ENCODE results near the gene ALOXE3.
A peak's percentile ranks its signal among the peaks of the same experiment; 100 is the strongest.
"Not testable (repeated sequence)": the region's sequence is repeated elsewhere in the genome, so short reads cannot be mapped to it uniquely, and the experiment has no call there.

ALOXE3 gene

DNA sequence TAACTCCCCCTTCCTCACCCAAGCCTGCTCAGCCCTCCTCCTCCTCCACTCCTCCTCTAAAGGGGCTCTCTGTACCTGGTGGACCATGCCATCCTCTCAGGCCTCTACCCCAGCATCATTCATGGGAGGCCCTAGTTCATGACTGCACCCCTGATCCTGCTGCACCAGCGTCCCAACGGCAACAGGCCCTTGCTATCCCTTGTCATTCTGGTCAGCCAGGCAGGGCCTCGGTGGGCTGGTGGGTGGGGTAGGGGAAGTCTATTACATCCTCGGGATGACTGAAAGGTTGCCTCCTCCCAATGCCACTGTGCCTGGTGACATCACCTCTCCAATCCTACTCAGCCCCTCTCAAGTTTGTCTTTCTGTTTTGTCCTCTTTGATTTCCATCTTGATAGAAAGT is 50.5 kb downstream of the ALOXE3 start:
- no peak for DNase-seq

DNA sequence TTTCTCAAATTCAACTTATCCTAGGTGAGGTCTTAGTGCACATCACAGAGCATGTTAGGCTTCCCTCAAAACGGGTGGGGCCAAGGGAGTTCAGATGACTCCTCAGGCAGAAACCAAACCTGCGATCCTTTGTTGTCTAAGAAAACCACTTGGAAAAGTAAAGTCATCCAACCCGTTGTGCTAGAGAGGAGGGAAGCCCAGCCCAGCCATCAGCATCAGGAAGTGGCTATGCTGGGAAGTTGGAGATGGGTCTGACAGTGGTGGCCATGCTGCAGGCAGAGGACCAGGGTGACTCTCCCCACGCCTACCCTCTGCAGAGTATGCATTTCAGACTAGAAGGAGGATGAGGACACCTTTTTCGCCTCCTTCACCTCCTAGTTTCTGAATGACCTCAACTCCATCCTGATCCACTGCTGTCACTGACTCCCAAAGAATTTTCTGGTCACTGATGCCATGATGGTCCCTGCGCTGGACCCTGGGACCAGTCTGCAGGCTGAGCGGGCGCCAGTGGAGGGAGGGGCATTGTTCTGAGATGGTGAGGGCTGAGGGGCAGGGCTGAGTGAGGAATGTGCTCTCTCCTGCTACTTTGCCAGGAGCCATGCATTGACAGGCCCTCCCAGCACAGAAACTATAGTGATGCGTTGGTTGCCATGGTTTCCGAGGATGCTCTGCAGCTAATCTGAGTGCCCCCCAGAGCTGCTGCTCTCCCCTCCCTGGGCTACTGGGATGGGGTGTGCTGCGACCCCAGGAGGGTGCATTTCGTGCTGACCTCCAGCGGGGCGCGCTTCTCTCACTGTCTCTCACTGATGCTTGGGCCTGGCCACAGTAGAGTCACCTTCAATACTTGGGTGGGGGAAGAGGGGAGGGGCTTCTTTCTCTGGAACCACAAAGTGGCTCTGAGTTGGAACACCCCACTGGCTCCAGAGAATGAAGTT is 51.2 kb downstream of the ALOXE3 start:
- DNase-seq = no peak

DNA sequence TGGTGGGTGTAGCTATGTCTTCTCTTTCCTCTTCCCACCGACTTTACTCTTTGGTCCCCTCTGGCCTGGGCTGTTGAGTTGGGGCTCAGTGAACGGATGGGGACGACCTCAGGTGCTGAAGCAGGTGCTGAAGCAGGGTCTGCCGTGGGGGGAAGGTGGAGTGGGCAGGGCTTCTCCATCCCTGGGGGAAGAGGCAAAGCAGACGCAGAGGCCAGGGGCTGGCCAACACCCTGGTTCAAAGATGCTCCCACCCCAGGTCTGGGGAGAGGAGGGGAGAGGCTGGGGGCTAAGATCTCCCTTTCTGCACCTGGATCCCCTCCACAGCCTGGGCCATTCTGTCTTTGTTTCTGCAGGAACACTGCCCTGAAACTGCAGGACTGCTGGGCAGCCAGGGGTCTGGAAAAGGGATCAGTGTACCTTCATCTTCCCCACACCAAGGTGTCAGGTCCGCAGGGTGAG is 53.7 kb downstream of the ALOXE3 start:
- no peak for DNase-seq

DNA sequence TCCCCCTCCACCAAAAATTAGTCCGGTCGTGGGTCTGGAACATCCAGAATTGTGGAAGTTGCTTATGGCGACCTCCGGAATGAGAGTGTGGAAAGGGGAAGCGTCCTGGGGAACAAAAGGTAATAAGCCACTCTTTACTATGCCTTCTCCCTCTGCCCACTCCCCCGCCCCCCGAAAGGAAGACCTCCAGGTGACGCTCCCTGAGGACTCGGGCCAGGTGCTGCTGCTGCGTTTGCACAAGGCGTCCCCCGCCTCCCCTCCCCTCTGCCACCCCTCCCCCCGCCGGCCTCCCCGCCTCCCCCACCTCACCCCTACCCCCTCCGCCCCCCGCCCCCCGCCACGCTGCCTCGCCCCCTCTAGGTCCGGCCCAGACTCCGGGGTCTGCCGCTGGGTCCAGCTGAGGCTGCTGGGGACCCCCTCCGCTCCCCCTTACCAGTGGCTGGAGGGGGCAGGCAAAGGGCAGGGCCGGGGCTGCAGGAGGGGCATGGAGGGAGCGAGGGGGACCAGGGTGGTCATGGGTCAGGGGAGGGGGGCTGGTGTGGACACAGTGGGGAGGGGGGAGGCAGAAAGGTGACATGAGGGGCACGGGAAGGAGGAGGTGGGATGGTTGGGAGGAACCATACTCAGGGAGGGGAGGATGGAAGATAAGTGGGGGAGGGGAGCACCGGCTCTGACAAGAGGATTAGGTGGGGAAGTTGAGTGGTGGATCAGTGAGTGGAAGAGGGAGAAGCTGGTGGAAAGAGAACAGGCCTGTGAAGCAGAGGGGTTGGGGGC is 54.4 kb downstream of the ALOXE3 start:
- DNase-seq = no peak

DNA sequence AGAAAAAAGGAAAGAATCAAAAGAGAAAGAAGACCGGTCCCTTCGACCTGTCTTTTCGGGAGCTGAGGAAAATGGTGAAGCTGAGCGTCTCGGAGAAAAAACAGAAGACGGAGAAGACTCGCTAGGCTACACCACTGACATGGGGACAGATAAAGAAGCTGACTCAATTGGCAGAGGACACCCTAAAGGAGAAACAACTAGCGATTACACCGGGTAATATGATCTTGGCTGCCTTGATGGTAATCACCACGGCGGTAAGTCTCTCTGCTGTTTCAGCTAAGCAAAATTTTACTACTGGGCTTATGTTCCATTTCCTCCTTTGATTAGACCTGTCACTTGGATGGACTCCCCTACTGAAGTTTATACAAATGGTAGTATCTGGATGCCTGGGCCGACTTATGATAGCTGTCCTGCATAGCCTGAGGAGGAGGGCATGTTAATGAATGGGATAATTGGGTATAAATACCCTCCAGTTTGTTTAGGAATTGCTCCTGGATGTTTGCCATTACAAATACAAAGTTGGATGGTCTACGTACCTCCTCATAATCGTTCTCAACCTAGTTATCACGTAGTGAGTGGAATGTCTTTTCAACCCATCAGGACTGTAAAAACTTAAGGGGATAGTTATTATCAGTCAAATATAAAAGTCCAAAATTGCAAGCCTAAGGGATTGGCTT is 55.4 kb downstream of the ALOXE3 start:
- peak in 1 of 2 experiments; percentile 43 for DNase-seq

DNA sequence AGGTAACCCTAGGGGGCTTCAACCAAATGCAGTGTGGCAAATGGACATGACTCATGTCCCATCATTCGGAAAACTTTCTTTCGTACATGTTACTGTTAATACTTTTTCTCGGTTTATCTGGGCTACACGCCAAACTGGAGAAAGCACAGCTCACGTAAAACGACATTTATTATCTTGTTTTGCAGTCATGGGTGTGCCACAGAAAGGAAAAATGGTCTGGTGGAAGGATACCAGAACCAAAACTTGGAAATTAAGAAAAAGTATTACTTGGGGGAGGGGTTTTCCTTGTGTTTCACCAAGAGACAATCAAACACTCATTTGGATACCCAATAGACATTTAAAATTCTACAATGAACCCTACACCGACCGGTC is 55.9 kb downstream of the ALOXE3 start:
- no peak for DNase-seq

DNA sequence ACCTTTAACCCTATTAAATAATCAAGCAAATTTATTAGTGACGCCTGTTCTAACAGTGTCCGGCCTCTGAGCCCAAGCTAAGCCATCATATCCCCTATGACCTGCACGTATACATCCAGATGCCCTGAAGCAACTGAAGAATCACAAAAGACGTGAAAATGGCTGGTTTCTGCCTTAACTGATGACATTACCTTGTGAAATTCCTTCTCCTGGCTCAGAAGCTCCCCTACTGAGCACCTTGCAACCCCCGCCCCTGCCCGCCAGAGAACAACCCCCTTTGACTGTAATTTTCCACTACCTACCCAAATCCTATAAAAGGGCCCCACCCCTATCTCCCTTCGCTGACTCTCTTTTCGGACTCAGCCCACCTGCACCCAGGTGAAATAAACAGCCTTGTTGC is 56.5 kb downstream of the ALOXE3 start:
- not testable (repeated sequence) for DNase-seq

DNA sequence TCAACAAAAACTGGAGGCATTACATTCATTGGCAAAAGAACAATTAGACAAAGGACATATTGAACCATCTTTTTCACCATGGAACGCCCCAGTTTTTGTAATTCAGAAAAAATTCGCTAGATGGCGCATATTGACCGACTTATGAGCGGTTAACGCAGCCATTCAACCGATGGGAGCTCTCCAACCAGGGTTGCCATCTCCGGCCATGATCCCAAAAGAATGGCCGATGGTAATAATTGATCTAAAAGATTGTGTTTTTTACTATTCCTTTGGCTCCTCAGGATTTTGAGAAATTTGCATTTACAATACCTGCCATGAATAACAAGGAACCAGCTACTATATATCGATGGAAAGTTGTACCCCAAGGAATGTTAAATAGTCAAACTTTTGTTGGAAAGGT is 58.0 kb downstream of the ALOXE3 start:
- DNase-seq = peak; percentile 71 to 83

DNA sequence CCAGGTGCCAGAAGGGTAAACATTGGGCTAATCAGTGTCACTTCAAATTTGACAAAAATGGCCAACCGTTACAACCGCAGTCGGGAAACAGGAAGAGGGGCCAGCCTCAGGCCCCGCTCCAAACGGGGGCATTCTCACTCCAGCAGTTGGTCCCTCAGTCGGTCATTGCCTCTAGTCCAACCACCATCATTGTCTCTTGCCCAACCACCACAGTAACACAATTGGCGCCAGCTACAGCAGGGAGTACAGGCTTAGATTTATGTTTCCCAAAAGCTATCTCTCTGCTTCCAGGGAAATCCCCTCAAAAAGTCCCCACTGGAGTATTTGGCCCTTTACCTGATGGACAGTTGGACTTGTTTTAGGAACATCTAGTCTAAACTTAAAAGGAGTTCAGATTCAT is 59.2 kb downstream of the ALOXE3 start:
- peak; percentile 38 to 49 for DNase-seq

DNA sequence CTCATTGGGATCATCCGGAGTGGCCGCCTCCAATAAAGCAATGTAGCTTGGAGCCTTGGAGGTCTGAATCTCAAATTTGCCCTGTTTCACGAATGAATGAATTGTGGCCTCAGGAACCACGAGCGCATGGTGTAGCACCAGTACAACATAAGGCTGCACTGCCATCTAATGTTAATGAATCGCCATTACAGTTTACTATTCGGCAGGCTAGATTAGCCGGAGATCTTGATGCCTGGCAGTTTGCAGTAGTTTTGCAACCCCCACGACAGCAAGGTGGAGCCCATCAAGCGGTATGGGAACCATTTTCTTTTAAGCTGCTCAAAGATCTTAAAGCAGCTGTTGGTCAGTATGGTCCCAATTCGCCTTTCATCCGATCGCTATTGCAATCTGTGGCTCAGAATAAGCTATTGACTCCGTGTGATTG is 60.6 kb downstream of the ALOXE3 start:
- DNase-seq = peak; percentile 74 to 87

DNA sequence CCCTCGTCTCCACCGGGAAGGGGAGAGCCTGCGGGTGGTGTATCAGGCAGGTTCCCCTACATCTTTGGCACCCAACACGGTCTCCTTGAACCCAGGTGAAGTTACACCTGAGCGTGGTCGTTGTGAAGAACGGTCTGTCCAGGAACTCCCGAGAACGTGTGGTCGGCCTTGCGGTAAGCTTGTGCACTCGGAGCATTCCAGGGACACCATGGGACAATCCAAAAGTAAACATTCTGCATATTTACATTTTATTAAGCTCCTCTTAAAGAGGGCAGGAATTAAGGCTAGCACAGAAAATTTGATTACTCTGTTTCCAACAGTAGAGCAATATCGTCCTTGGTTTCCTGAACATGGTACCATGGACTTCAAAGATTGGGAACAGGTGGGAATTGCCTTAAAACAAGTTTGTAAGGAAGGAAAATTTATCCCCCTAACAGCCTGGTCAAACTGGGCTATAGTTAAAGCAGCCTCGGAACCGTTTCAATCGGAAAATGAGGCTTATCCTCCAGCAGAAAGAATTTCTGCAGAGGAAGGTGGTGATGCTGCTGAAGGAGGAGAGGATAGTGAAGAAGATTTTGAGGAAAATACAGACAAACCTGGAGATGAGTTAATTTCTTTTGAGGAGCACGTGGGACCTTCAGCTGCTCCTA is 61.2 kb downstream of the ALOXE3 start:
- DNase-seq = no peak

DNA sequence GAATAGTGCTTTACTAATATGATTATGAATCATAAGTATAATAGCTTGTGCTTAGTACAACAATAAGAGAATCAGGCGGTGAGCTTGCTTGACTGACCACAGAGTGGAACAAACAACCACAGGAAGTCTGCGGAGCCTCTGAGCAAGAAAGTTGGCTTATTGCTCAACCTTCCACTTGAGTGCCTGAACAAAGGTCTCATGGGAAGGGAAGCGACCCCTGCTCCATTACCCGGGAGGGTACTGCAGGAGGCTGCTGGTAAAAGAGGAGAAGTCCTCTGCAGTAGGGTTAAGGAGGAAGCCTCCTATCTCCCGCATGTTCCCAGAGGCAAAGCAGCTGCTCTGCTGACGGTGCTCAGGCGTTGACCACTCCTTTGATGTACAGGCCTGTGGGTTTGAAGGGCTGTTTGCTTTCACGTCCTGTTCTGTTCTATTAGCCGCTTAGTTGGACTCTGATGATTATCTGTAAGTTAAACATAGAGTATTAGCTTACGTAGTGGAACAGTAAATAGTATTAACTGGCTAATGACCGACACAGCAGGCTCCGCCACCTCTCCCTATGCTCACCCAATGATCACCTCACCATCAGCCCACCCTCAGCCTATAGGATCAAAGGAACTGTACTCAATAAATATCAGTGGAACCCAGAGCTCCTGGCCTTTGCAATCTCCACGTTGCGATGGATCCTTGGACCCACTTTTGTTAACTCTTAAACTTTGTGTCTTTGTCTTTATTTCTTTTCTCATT is 61.9 kb downstream of the ALOXE3 start:
- DNase-seq = no peak

DNA sequence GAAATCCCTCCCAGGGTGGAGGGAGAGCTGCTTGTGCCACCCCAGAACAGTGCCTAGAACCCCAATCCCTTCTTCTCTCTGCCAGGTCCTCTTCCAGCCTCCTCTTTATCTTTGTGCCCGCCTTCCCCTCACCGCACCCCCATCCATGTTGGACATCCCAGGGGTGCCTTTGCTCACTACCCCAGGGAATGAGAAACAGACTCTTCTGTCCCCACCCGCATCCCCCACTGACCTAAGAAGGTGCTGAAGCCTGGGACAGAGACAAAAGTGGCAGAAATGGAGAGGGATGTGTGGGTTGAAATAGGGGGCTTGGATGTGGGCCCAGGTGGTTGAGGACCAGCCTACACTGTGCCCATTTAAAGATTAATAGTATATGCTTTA is 62.5 kb downstream of the ALOXE3 start:
- no peak for DNase-seq

DNA sequence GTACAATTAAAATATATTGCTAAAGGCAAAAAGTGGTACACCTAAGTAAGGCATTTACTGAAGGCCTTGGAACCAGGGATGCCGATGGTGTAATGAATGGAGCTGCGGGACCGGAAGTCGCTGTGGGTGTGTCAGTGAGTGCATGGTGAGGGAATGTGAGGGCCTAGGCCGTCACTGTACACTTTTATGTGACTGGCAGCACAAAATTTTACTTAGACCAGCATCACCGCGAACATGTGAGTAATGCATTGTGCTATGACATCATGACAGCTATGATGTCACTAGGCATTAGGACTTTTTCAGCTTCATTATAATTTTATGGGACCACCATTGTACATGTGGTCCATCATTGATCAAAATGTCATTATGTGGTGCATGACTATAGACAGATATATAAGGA is 64.7 kb downstream of the ALOXE3 start:
- no peak for DNase-seq

DNA sequence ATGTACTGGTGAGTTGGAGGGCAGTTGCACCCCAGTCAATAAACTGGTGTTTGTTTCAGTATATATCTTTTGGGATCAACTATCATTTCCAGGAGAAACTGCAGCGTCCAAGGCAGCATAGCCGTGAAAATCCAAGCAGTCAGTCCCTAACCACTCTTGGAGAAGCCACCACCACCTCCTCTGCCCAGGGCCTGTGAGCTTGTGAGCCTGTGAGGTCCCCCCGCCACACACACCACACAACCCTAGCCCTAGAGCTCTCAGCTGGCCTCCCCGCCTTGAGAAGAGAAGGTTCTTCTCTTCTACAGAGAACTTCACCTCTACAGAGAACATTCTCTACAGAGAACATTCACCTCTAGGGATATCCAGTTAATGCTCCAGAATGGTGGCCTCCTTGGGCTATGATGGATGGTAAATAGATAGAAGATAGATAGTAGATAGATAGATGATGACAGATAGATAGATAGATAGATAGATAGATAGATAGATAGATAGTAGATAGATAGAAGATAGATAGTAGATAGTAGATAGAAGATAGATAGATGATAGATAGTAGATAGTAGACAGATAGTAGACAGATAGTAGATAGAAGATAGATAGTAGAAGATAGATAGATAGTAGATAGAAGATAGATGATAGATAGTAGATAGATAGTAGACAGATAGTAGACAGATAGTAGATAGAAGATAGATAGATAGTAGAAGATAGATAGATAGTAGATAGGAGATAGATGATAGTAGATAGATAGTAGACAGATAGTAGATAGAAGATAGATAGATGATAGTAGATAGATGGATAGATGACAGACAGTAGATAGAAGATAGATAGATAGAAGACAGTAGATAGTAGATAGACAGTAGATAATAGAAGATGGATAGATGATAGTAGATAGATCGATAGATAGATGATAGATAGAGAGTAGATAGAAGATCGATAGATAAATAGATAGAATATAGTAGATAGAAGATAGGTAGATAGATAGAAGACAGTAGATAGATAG is 65.8 kb downstream of the ALOXE3 start:
- DNase-seq = no peak

DNA sequence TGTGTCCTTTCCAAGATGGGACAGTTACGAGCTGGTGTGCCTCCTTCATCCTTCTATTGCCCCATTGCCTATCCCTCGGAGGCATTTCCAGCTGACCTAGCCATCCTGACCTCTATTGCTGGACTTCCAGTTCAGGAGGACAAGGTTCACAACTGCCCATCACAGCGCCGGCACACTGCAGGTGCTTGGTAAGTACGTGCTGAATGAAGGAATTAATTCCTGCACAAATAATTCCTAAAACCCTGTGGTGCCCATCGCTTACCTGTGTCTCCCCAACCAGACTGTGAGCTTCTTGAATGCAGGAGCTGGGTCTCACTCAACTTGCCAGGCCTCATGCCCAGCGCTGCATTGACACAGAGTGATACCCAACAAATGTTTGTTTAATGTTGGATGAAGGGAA is 66.5 kb downstream of the ALOXE3 start:
- DNase-seq = no peak

DNA sequence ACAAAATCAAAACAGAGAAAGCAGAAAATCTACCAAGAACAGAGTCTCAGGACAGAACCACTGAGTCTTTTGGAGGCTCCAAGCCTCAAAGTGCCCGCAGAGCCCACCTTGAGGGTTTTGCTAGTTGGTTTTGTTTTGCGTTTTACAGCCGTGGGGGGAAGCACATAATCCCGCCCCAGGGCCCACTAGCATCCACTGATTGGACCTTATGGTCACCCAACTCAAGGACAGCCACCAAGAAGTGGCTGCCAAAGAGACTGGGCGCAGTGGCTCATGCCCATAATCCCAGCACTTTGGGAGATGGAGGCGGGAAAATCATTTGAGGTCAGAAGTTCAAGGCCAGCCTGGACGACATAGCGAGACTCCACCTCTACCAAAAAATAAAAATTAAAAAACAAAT is 69.6 kb downstream of the ALOXE3 start:
- no peak for DNase-seq

DNA sequence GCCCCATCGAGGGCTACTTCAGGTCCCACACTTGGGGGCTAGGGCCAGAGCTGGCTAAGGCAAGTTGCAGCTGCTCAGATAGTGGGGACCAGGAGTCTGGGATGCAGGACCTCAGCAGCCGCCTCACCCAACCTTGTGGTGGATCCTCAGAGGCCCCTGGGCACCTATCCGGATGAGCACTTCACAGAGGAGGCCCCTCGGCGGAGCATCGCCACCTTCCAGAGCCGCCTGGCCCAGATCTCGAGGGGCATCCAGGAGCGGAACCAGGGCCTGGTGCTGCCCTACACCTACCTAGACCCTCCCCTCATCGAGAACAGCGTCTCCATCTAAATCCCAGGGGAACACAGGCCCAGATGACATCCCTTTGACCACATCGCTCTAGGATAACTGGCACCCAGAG is 70.1 kb downstream of the ALOXE3 start:
- no peak for DNase-seq

DNA sequence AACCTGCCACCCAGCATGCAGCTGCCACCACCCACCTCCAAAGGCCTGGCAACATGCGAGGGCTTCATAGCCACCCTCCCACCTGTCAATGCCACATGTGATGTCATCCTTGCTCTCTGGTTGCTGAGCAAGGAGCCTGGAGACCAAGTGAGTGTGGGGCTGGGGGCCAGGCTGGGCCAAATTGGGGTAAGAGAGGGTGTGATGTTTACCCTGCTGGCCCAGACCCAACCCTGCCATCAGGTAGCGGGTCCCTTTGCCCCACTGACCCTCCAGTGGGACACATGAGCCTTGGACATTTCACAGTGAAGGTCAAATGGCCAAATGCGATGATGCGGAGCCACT is 70.6 kb downstream of the ALOXE3 start:
- no peak for DNase-seq

DNA sequence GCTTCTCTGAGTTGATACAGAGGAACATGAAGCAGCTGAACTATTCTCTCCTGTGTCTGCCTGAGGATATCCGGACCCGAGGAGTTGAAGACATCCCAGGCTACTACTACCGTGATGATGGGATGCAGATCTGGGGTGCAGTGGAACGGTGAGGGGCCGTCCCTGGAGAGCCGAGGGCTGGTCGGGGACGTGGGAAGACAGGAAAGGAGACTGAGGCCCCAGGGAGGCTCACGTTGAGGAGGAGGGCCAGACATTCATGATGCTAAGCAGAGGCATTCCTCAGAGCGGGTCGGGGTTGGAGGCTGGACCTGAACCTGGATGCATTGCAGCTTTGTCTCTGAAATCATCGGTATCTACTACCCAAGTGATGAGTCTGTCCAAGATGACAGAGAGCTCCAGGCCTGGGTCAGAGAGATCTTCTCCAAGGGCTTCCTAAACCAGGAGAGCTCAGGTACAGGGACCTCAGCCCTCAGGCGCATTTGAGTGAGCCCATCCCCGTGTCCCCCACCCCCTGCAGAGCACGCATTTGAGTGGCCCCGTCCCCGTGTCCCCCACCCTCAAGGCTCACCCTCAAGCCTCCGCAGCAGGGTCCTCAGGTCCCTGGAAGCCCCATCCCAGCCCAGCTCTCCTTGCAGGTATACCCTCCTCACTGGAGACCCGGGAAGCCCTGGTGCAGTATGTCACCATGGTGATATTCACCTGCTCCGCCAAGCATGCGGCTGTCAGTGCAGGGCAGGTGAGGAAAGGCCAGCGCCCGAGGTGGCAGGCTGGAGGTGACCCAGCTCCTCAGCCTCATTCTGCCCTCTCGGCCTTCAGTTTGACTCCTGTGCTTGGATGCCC is 71.2 kb downstream of the ALOXE3 start:
- no peak for DNase-seq
